Measurements from ENCODE around the gene UNC119. TPM values are rescaled to one million over a fixed set of nuclear protein-coding genes. Genes with fewer than 3 reads are reported as not detected.

The UNC119 gene
- total RNA-seq, 2 donors from 2014 or later: 25.7 to 29.3 TPM

DNA sequence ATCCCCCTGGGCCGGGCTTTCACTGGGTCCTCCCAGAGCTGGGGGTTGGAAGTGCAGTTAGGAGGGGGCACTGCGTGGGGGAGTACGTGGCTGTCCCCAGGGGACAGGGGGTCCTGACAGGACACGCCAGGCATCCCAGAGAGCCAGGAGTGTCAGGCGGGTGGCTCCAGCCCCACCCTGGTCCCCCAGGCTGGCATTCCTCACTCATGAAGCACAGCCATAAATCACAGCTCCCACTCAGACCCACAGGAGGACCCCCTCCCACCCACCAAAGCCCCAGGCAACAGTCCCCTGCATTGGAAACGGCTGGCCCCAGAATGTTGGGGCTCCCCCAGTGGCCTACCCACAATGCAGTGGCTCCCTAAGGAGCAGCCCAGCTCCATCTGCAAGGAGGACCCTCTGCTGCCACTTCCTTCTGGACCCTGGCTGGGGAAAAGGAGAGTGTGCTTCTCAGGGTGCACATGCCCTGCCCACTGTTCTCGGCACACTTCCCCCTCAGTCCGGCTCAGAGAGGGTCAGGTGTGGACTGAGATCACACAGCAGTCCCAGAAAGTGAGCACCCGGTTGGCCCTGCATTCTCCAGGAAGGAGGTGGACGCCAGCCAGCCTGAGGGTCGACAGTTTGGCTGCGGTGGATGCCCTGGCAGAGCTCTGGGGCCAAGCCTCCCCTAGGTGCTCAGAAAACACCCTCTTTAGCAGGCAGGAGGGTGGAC is 53.6 kb downstream of the UNC119 start:
- Histone ChIP-seq H3K36me3 (replicated peaks in 1 of 2; ENCODE audit: insufficient read depth in 1 of 2, low read depth in 2 of 2) (no peaks in the 10 kb centered on the region), H3K9me3 (no peaks in the 10 kb centered on the region), H3K4me3 (no peak overlapping the region), H3K27ac (peak overlapping the region in 3 of 4 donors; percentile 22 to 48 (median 37)), H3K27me3 (no peaks in the 10 kb centered on the region), H3K4me1 (peaks cover 35% of the 10 kb centered on the region)
- TF ChIP-seq POLR2A (IDR thresholded peaks at IDR 0.05) (no peak), CTCF (IDR thresholded peaks at IDR 0.05) (no peak)
- 50 to 52% methylated on average over 5 to 12 of the region's 12 CpGs for WGBS, 2 donors
- intact Hi-C loops (cut with DNase I): no loop called here
- ATAC-seq (no peak), DNase-seq (no peak)

DNA sequence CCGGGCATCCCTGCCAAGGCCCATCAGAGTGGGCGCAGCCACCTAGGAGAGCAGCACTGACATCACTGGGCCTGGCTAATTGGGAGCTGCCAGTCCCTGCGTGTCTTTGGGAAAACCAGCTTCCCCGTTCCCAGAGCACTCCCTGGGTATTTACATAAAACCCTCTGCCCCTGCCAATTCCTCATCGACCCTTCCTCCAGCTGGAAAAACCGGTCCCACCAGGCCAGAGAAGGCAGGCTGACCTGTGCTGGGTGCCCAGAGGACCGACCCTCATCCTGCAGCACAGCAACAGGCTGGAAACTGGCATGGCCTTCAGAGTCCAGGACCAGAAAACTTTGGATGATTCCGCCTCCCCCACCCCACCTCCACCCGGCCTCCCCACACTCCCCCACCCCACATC is 54.5 kb downstream of the UNC119 start:
- 0 to 8% methylated on average over 7 to 8 of the region's 9 CpGs for WGBS, 2 donors
- Histone ChIP-seq H3K27me3 (no peaks in the 10 kb centered on the region), H3K27ac (peak overlapping the region; percentile 62 to 85 (median 79)), H3K4me3 (no peak overlapping the region), H3K9me3 (no peaks in the 10 kb centered on the region), H3K36me3 (replicated peaks in 1 of 2; ENCODE audit: insufficient read depth in 1 of 2, low read depth in 2 of 2) (no peaks in the 10 kb centered on the region), H3K4me1 (peaks cover 35% of the 10 kb centered on the region)
- TF ChIP-seq CTCF (IDR thresholded peaks at IDR 0.05) (no peak), POLR2A (IDR thresholded peaks at IDR 0.05) (no peak)
- ATAC-seq (peak; percentile 89), DNase-seq (peak; percentile 88 to 93 (median 92))
- intact Hi-C loops (cut with DNase I): no loop called here

Other genes with a start within 250 kb of the UNC119 start
- 10 to 100 TPM; 35.9 to 75.5 TPM for gene TMEM97, start 233.4 kb downstream of the UNC119 start, total RNA-seq
- gene IFT20, start 217.2 kb downstream of the UNC119 start, total RNA-seq: 10 to 100 TPM; 37.9 to 42.2 TPM
- gene TNFAIP1, start 216.9 kb downstream of the UNC119 start, total RNA-seq: 10 to 100 TPM; 15.2 to 15.8 TPM
- 10 to 100 TPM; 50.8 to 54.4 TPM for gene POLDIP2, start 195.1 kb downstream of the UNC119 start, total RNA-seq
- not detected for gene SEBOX, start 187.4 kb downstream of the UNC119 start, total RNA-seq
- gene VTN, start 182.3 kb downstream of the UNC119 start, total RNA-seq: 1 to 10 TPM; 4.2 to 6.6 TPM
- gene SARM1, start 180.9 kb downstream of the UNC119 start, total RNA-seq: 10 to 100 TPM; 13.7 to 33.9 TPM
- gene SLC46A1, start 146.4 kb downstream of the UNC119 start, total RNA-seq: 10 to 100 TPM in 1 of 2 donors, 1 to 10 TPM in 1; 8.6 to 17.6 TPM
- 1 to 10 TPM in 1 of 2 donors, not detected in 1; 1.8 TPM for gene SLC13A2, start 79.0 kb downstream of the UNC119 start, total RNA-seq
- gene FOXN1, start 46.3 kb downstream of the UNC119 start, total RNA-seq: under 1 TPM in 1 of 2 donors, not detected in 1; 0.52 TPM
- gene PIGS, start 18.9 kb upstream of the UNC119 start, total RNA-seq: 10 to 100 TPM; 11.7 to 12.2 TPM
- 10 to 100 TPM in 1 of 2 donors, 1 to 10 TPM in 1; 2.9 to 25.1 TPM for gene ALDOC, start 24.3 kb upstream of the UNC119 start, total RNA-seq
- 1 to 10 TPM in 1 of 2 donors, not detected in 1; 3.1 TPM for gene SPAG5, start 46.4 kb upstream of the UNC119 start, total RNA-seq
- 10 to 100 TPM in 1 of 2 donors, 1 to 10 TPM in 1; 2.6 to 14.8 TPM for gene RSKR, start 61.6 kb upstream of the UNC119 start, total RNA-seq
- 10 to 100 TPM; 70.8 to 87.3 TPM for gene BLTP2, start 92.5 kb upstream of the UNC119 start, total RNA-seq
- gene SDF2, start 109.3 kb upstream of the UNC119 start, total RNA-seq: 10 to 100 TPM; 13.8 to 22.8 TPM
- 10 to 100 TPM; 26.5 to 37.2 TPM for gene SUPT6H, start 109.6 kb upstream of the UNC119 start, total RNA-seq
- not detected for gene PROCA1, start 159.3 kb upstream of the UNC119 start, total RNA-seq
- gene RAB34, start 165.2 kb upstream of the UNC119 start, total RNA-seq: 10 to 100 TPM; 18.2 to 61.3 TPM
- gene RPL23A, start 167.4 kb upstream of the UNC119 start, total RNA-seq: 100 to 1,000 TPM; 208 to 220 TPM
- 1 to 10 TPM; 2.0 to 3.1 TPM for gene TLCD1, start 173.6 kb upstream of the UNC119 start, total RNA-seq
- gene NEK8, start 176.2 kb upstream of the UNC119 start, total RNA-seq: 10 to 100 TPM in 1 of 2 donors, 1 to 10 TPM in 1; 2.9 to 18.5 TPM
- gene TRAF4, start 191.4 kb upstream of the UNC119 start, total RNA-seq: 10 to 100 TPM; 27.5 to 48.1 TPM

Data from body of pancreas (tissue), 4 donors.